ENCODE data around the gene KANTR. TPM values are rescaled to one million over a fixed set of nuclear protein-coding genes. Genes with fewer than 3 reads are reported as not detected.
A peak's percentile ranks its signal among the peaks of the same experiment; 100 is the strongest.

KANTR gene
- total RNA-seq, 2 donors from 2014 or later: 5.7 to 17.6 TPM

DNA sequence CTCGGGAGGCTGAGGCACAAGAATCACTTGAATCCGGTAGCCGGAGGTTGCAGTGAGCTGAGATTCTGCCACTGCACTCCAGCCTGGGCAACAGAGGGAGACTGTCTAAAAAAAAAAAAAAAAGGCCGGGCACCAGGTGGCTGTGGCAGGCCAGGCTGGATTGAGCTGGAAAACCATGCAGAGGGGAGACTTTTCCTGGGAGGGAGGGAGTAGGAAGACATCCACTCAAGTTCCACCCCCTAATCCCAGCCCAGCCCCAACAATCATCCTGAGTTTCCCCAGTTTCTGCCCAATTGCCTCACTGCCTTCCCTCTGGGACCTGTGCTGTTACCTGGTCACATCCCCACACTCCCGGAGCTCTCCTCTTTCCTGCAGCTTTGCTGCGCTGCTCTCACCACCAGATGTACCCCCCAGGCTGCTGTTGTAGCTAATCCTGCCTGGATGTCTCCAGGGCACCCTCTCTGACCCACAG, 20.8 kb upstream of the KANTR start:
- no peaks in the 10 kb centered on the region for H3K27me3 Mint-ChIP-seq
- DNase-seq (ENCODE audit: low spot score) (no peak), ATAC-seq (no peak)
- no peaks in the 10 kb centered on the region for H3K36me3 Mint-ChIP-seq
- H3K4me1 Mint-ChIP-seq (ENCODE audit: low read depth in 2 of 2): peaks cover 14 to 15% of the 10 kb centered on the region in 2 donors
- H3K4me3 Mint-ChIP-seq: no peak overlapping the region
- H3K27ac Mint-ChIP-seq: no peak overlapping the region
- H3K9me3 Mint-ChIP-seq: no peaks in the 10 kb centered on the region

DNA sequence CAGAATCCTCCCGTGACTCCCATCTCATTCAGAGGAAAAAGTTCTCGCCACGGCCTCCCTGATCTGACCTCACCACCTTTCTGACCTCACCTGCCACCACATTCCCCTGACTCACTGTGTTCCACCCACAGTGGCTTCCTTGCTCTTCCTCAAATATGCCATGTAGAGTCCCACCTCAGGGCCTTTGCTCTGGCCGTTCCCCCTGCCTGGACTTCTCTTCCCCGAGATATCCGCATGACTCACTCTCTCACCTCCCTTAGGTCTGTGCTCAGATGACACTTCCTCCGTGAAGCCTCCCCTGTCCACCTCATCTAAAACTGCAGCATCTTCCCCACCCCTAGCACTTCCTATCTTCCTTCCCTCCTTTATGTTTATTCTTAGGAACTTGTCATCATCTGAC, 18.9 kb upstream of the KANTR start:
- Mint-ChIP-seq H3K36me3 (no peaks in the 10 kb centered on the region), H3K27ac (no peak overlapping the region), H3K4me1 (ENCODE audit: low read depth in 2 of 2) (peaks cover 14 to 15% of the 10 kb centered on the region in 2 donors), H3K27me3 (no peaks in the 10 kb centered on the region), H3K9me3 (no peaks in the 10 kb centered on the region), H3K4me3 (no peak overlapping the region)
- no peak for ATAC-seq
- DNase-seq (ENCODE audit: low spot score): no peak

DNA sequence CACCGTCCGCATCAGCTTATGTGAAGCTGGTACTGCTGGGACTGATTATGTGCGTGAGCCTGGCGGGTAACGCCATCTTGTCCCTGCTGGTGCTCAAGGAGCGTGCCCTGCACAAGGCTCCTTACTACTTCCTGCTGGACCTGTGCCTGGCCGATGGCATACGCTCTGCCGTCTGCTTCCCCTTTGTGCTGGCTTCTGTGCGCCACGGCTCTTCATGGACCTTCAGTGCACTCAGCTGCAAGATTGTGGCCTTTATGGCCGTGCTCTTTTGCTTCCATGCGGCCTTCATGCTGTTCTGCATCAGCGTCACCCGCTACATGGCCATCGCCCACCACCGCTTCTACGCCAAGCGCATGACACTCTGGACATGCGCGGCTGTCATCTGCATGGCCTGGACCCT, 17.3 kb upstream of the KANTR start:
- no peaks in the 10 kb centered on the region for H3K9me3 Mint-ChIP-seq
- no peaks in the 10 kb centered on the region for H3K27me3 Mint-ChIP-seq
- no peak overlapping the region for H3K27ac Mint-ChIP-seq
- no peak overlapping the region for H3K4me3 Mint-ChIP-seq
- no peak for DNase-seq (ENCODE audit: low spot score)
- peaks cover 18 to 21% of the 10 kb centered on the region in 2 donors for H3K4me1 Mint-ChIP-seq (ENCODE audit: low read depth in 2 of 2)
- peak in 1 of 2 donors; percentile 11 for ATAC-seq
- H3K36me3 Mint-ChIP-seq: no peaks in the 10 kb centered on the region

DNA sequence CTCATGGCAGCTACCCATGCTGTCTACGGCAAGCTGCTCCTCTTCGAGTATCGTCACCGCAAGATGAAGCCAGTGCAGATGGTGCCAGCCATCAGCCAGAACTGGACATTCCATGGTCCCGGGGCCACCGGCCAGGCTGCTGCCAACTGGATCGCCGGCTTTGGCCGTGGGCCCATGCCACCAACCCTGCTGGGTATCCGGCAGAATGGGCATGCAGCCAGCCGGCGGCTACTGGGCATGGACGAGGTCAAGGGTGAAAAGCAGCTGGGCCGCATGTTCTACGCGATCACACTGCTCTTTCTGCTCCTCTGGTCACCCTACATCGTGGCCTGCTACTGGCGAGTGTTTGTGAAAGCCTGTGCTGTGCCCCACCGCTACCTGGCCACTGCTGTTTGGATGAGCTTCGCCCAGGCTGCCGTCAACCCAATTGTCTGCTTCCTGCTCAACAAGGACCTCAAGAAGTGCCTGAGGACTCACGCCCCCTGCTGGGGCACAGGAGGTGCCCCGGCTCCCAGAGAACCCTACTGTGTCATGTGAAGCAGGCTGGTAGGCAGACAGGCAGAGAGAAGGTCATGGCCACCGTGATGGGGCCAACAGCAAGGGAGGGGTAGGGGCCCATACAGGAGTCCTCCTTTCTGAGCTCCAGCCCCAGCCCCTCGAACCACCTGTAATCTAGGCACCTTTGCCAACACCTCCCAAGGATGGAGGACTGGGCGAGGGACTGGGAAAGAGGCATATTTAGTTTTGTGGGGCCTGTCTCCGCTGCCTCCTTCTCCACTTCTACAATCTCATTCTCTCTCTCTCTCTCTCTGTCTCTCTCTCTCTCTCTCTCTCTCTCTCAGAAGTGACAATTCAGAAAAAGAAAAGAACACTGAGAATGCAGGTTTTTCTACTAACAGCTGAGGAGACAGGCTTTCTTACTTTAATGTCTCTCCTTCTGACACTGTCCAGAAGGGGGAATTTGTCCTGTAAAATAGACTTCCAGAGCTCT, 16.4 kb upstream of the KANTR start:
- no peaks in the 10 kb centered on the region for H3K27me3 Mint-ChIP-seq
- no peak overlapping the region for H3K4me3 Mint-ChIP-seq
- H3K36me3 Mint-ChIP-seq: no peaks in the 10 kb centered on the region
- no peaks in the 10 kb centered on the region for H3K9me3 Mint-ChIP-seq
- H3K27ac Mint-ChIP-seq: no peak overlapping the region
- DNase-seq (ENCODE audit: low spot score) (no peak), ATAC-seq (no peak)
- peaks cover 14 to 20% of the 10 kb centered on the region in 2 donors for H3K4me1 Mint-ChIP-seq (ENCODE audit: low read depth in 2 of 2)

DNA sequence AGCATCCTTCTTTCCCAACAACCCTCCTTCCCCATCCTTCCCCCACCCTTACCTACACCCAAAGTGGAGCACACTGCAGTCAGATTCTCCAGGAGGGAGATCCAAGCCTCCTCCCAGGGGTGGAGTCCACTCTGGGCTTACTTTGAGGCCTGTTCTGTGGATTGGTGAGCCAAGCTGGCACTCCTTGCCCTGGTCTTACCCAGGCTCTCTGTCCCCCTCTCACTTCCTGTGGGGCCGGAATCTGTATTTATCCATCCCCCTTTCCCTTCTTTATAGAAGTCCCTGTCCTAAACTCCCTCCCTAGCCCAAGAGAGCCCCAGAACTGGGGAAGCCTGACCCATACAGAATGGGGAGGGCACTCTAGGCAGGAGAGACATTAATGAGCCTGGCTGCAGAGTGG, 15.0 kb upstream of the KANTR start:
- H3K4me1 Mint-ChIP-seq (ENCODE audit: low read depth in 2 of 2): peaks cover 25 to 28% of the 10 kb centered on the region in 2 donors
- no peak overlapping the region for H3K4me3 Mint-ChIP-seq
- no peak for DNase-seq (ENCODE audit: low spot score)
- H3K27me3 Mint-ChIP-seq: no peaks in the 10 kb centered on the region
- no peak overlapping the region for H3K27ac Mint-ChIP-seq
- H3K36me3 Mint-ChIP-seq: no peaks in the 10 kb centered on the region
- ATAC-seq: no peak
- no peaks in the 10 kb centered on the region for H3K9me3 Mint-ChIP-seq

DNA sequence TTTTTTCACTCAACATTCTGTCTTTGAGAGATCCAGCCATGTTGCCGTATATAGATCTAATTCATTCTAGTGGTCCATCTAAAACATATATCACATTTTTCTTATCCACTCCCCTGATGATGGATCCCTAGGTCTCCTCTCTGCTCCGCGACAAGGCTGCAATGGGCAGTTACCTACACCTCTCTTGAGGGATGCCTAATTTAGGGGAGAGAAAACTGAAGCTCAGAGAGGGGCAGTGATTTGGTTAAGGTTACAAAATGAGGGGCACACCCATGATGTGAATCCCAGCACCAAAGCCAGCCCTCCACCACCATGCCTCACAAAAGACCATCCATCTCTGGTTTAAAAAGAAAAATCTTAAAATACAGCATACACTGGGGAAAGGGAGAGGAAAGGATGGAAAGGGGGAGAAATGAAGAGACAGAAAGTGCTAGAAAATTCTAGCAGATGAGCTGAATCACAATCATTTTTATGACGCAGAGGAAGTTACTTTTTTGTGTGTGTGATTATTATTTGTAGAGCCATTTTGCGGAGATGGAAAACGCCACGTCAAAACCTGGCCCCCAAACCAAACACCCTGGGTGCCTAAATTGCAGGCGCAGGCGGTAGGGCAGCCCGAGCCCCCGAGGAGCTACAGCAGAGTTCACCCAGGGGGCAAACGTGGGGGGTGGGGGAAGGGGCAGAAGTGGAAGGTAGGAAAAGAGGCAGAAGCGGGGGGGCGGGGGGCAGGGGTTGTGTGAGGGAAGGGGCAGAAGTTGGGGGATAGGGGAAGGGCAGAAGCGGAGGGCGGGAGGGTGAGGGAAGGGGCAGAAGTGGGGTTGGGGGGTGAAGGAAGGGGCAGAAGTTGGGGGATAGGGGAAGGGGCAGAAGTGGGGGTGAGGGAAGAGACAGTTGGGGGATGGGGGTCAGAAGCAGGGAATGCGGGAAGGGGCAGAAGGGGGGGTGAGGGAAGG, 13.0 kb upstream of the KANTR start:
- no peaks in the 10 kb centered on the region for H3K9me3 Mint-ChIP-seq
- H3K4me3 Mint-ChIP-seq: peak overlapping the region; percentile 73
- H3K27me3 Mint-ChIP-seq: peaks cover 0 to 3% of the 10 kb centered on the region in 2 donors
- ATAC-seq (no peak), DNase-seq (ENCODE audit: low spot score) (no peak)
- H3K4me1 Mint-ChIP-seq (ENCODE audit: low read depth in 2 of 2): peaks cover 27 to 28% of the 10 kb centered on the region in 2 donors
- peak overlapping the region; percentile 71 to 81 for H3K27ac Mint-ChIP-seq
- peaks cover 6% of the 10 kb centered on the region for H3K36me3 Mint-ChIP-seq

DNA sequence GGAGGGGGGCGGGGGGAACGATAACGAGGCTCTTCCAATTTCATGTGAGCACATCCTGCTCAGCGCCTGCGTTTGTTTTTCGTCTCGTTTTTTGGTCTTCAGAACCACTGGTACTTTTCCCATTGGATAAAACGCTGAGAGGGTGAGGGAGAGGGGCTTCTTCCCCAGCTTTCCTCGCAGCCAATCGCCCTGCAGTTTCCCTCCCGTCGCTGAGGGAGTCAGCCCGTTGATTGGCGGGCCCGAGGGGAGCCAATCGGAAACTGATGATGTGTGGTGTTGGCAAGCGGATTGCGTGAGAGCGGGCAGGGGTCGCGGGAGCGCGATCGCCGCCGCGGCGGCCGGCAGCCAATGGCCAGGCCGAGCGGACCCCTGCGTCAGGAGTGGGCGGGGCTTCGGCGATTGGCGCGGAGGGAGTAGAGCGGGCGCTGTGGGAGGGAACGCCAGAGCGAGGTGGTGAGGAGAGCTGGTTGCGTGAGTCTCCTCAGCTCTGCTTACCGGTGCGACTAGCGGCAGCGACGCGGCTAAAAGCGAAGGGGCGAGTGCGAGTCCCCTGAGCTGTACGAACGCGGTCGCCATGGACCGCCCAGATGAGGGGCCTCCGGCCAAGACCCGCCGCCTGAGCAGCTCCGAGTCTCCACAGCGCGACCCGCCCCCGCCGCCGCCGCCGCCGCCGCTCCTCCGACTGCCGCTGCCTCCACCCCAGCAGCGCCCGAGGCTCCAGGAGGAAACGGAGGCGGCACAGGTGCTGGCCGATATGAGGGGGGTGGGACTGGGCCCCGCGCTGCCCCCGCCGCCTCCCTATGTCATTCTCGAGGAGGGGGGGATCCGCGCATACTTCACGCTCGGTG, 11.8 kb upstream of the KANTR start, which contains the start of gene TSPYL2:
Gene TSPYL2 (plus strand): TSS at position 443 of the 848 bp plus-strand sequence. CDS start 132 bp downstream, at position 575.
- peak within 1 kb of the TSS; percentile 95 for H3K4me3 Mint-ChIP-seq
- H3K4me1 Mint-ChIP-seq (ENCODE audit: low read depth in 2 of 2): peaks cover 27 to 31% of the 10 kb centered on the region in 2 donors
- H3K27me3 Mint-ChIP-seq: peaks cover 0 to 4% of the 10 kb centered on the region in 2 donors
- no peaks in the 10 kb centered on the region for H3K9me3 Mint-ChIP-seq
- ATAC-seq: peak; percentile 95 to 96
- peak within 1 kb of the TSS; percentile 93 to 94 for H3K27ac Mint-ChIP-seq
- peak; percentile 95 for DNase-seq (ENCODE audit: low spot score)
- peaks cover 11% of the 10 kb centered on the region for H3K36me3 Mint-ChIP-seq

DNA sequence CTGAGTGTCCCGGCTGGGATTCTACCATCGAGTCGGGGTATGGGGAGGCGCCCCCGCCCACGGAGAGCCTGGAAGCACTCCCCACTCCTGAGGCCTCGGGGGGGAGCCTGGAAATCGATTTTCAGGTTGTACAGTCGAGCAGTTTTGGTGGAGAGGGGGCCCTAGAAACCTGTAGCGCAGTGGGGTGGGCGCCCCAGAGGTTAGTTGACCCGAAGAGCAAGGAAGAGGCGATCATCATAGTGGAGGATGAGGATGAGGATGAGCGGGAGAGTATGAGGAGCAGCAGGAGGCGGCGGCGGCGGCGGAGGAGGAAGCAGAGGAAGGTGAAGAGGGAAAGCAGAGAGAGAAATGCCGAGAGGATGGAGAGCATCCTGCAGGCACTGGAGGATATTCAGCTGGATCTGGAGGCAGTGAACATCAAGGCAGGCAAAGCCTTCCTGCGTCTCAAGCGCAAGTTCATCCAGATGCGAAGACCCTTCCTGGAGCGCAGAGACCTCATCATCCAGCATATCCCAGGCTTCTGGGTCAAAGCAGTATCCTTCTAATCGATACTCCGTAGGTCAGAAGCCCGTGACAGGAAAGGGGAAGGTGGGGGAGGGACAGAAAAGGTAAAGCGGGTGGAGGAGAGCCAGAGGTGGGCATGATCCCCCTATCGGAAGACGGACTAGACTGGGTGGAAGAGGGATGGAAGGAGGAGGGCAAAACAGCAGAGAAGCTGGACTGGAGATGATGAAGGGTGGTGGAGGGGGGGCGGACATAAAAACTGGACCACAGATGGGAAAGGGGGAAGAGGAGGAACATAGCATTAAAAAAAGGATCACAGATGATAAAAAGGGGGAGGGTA, 10.9 kb upstream of the KANTR start:
- peaks cover 27 to 31% of the 10 kb centered on the region in 2 donors for H3K4me1 Mint-ChIP-seq (ENCODE audit: low read depth in 2 of 2)
- no peak for ATAC-seq
- DNase-seq (ENCODE audit: low spot score): no peak
- peaks cover 0 to 4% of the 10 kb centered on the region in 2 donors for H3K27me3 Mint-ChIP-seq
- peaks cover 11% of the 10 kb centered on the region for H3K36me3 Mint-ChIP-seq
- peak overlapping the region; percentile 93 to 94 for H3K27ac Mint-ChIP-seq
- H3K4me3 Mint-ChIP-seq: peak overlapping the region; percentile 95
- H3K9me3 Mint-ChIP-seq: no peaks in the 10 kb centered on the region

DNA sequence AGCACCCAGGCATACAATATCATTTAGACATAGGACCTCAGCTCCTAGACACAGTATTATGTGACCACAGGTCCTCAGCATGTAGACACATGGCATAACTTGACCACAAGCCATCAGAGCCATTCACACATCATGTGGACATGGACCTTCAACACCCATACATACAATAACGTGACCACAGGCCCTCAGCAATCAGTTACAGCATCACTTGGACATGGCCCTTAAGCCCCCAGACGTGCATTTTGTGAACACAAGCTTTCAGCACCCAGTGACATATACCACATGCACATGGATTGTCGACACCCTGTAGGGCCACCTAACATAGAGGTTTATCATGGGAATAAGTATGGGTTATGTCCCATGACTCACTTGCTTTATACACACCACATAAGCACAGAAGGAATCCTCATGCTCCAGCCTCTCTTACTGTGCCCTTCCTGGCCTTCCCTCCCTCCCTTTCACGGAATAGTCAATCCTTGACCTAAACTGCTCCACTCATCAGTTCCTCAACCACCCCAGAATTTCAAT, 9.8 kb upstream of the KANTR start:
- DNase-seq (ENCODE audit: low spot score) (no peak), ATAC-seq (no peak)
- Mint-ChIP-seq H3K36me3 (peaks cover 11% of the 10 kb centered on the region), H3K4me1 (ENCODE audit: low read depth in 2 of 2) (peaks cover 34 to 40% of the 10 kb centered on the region in 2 donors), H3K27me3 (peaks cover 0 to 7% of the 10 kb centered on the region in 2 donors), H3K27ac (peak overlapping the region in 1 of 2 donors; percentile 94), H3K4me3 (peak overlapping the region; percentile 95), H3K9me3 (no peaks in the 10 kb centered on the region)

DNA sequence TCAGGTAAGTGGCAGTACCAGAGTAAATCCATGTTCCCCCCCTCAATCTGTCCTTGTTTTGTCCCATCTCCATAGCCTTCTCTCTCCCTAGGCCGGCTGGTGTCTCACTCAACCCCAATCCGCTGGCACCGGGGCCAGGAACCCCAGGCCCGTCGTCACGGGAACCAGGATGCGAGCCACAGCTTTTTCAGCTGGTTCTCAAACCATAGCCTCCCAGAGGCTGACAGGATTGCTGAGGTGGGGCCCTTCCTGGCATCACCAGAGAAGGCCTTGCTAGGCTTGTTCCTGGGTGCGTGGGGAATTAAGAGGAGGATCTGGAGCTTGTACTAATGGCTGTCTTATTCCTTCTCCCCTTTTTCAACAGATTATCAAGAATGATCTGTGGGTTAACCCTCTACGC, 9.1 kb upstream of the KANTR start:
- no peak overlapping the region for H3K27ac Mint-ChIP-seq
- H3K9me3 Mint-ChIP-seq: no peaks in the 10 kb centered on the region
- peaks cover 34 to 40% of the 10 kb centered on the region in 2 donors for H3K4me1 Mint-ChIP-seq (ENCODE audit: low read depth in 2 of 2)
- H3K27me3 Mint-ChIP-seq: peaks cover 0 to 7% of the 10 kb centered on the region in 2 donors
- H3K4me3 Mint-ChIP-seq: no peak overlapping the region
- peaks cover 11% of the 10 kb centered on the region for H3K36me3 Mint-ChIP-seq
- ATAC-seq (no peak), DNase-seq (ENCODE audit: low spot score) (no peak)

DNA sequence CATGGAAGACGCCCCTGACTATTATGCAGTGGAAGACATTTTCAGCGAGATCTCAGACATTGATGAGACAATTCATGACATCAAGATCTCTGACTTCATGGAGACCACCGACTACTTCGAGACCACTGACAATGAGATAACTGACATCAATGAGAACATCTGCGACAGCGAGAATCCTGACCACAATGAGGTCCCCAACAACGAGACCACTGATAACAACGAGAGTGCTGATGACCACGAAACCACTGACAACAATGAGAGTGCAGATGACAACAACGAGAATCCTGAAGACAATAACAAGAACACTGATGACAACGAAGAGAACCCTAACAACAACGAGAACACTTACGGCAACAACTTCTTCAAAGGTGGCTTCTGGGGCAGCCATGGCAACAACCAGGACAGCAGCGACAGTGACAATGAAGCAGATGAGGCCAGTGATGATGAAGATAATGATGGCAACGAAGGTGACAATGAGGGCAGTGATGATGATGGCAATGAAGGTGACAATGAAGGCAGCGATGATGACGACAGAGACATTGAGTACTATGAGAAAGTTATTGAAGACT, 8.2 kb upstream of the KANTR start:
- Mint-ChIP-seq H3K4me1 (ENCODE audit: low read depth in 2 of 2) (peaks cover 32 to 37% of the 10 kb centered on the region in 2 donors), H3K36me3 (peaks cover 11% of the 10 kb centered on the region), H3K27ac (peak overlapping the region in 1 of 2 donors; percentile 12), H3K27me3 (peaks cover 0 to 7% of the 10 kb centered on the region in 2 donors), H3K9me3 (no peaks in the 10 kb centered on the region), H3K4me3 (no peak overlapping the region)
- DNase-seq (ENCODE audit: low spot score): no peak
- ATAC-seq: no peak
